HEK293 (cell line): ENCODE data around the gene KLF12.

Experiments used
- KLF1 ChIP-seq: fragments of 450-650 bp; formaldehyde crosslinking; IDR thresholded peaks from 2 replicates; pipeline ENCODE4 v1.5.1; 2016; ENCODE audit warnings: missing biosample characterization, missing genetic modification characterization
- SALL2 ChIP-seq: fragments of 450-650 bp; formaldehyde crosslinking; IDR thresholded peaks from 2 replicates; pipeline ENCODE4 v1.5.0; 2017; ENCODE audit warnings: missing biosample characterization, mild to moderate bottlenecking, missing genetic modification characterization, borderline replicate concordance
- YY2 ChIP-seq: fragments of 450-650 bp; formaldehyde crosslinking; IDR thresholded peaks from 2 replicates; pipeline ENCODE4 v1.5.1; 2016; ENCODE audit warnings: missing biosample characterization, missing genetic modification characterization
- TF ChIP-seq, protein P1 (sequence below): fragments of 450-650 bp; formaldehyde crosslinking; IDR thresholded peaks from 2 replicates; pipeline ENCODE4 v1.5.1; 2016; ENCODE audit warnings: missing biosample characterization, missing genetic modification characterization
- TF ChIP-seq, protein P2 (sequence below): fragments of 450-650 bp; formaldehyde crosslinking; IDR thresholded peaks from 2 replicates; pipeline ENCODE4 v1.5.1; 2017; ENCODE audit warnings: missing biosample characterization, missing genetic modification characterization
- TF ChIP-seq, protein P3 (sequence below): fragments of 450-650 bp; formaldehyde crosslinking; IDR thresholded peaks from 2 replicates; pipeline ENCODE4 v1.5.1; 2016; ENCODE audit warnings: missing biosample characterization, missing genetic modification characterization

DNA sequence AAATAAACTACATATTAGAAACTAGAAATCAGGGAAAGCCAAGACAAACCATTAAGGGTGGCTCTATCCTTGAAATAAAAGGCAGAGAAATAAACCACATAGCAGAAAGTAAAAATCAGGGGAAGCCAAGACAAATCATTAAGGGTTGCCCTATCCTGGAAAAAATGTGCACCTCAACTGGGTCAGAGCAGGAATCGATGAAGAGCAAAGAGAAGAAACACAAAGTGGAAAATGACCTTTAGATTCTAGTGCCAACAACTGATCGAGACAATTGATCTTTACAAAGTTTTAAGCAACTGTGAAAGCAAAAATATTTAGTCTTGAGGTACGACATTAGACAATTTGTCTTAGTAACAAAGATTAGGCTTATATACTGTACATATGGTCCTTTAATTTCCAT is 26.6 kb downstream of the KLF12 start:
- TF ChIP-seq, protein P1, sequence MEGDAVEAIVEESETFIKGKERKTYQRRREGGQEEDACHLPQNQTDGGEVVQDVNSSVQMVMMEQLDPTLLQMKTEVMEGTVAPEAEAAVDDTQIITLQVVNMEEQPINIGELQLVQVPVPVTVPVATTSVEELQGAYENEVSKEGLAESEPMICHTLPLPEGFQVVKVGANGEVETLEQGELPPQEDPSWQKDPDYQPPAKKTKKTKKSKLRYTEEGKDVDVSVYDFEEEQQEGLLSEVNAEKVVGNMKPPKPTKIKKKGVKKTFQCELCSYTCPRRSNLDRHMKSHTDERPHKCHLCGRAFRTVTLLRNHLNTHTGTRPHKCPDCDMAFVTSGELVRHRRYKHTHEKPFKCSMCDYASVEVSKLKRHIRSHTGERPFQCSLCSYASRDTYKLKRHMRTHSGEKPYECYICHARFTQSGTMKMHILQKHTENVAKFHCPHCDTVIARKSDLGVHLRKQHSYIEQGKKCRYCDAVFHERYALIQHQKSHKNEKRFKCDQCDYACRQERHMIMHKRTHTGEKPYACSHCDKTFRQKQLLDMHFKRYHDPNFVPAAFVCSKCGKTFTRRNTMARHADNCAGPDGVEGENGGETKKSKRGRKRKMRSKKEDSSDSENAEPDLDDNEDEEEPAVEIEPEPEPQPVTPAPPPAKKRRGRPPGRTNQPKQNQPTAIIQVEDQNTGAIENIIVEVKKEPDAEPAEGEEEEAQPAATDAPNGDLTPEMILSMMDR (tag by site-specific recombination), result no peak
- TF ChIP-seq, protein P2, sequence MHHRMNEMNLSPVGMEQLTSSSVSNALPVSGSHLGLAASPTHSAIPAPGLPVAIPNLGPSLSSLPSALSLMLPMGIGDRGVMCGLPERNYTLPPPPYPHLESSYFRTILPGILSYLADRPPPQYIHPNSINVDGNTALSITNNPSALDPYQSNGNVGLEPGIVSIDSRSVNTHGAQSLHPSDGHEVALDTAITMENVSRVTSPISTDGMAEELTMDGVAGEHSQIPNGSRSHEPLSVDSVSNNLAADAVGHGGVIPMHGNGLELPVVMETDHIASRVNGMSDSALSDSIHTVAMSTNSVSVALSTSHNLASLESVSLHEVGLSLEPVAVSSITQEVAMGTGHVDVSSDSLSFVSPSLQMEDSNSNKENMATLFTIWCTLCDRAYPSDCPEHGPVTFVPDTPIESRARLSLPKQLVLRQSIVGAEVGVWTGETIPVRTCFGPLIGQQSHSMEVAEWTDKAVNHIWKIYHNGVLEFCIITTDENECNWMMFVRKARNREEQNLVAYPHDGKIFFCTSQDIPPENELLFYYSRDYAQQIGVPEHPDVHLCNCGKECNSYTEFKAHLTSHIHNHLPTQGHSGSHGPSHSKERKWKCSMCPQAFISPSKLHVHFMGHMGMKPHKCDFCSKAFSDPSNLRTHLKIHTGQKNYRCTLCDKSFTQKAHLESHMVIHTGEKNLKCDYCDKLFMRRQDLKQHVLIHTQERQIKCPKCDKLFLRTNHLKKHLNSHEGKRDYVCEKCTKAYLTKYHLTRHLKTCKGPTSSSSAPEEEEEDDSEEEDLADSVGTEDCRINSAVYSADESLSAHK, result no peak
- TF ChIP-seq, protein P3, sequence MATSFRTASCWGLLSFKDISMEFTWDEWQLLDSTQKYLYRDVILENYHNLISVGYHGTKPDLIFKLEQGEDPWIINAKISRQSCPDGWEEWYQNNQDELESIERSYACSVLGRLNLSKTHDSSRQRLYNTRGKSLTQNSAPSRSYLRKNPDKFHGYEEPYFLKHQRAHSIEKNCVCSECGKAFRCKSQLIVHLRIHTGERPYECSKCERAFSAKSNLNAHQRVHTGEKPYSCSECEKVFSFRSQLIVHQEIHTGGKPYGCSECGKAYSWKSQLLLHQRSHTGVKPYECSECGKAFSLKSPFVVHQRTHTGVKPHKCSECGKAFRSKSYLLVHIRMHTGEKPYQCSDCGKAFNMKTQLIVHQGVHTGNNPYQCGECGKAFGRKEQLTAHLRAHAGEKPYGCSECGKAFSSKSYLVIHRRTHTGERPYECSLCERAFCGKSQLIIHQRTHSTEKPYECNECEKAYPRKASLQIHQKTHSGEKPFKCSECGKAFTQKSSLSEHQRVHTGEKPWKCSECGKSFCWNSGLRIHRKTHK (tag by site-specific recombination), result no peak
- TF ChIP-seq SALL2 (tag by site-specific recombination) (no peak), KLF1 (tag by site-specific recombination) (no peak), YY2 (tag by site-specific recombination) (no peak)
